H9 (cell line): ENCODE measurements around the gene CAMK2G. TPM values are rescaled to one million over a fixed set of nuclear protein-coding genes. Genes with fewer than 3 reads are reported as not detected.

Source experiments
- DNase-seq: peaks from one replicate; pipeline ENCODE4 v3.0.0-alpha.2; 2017
- H2AFZ ChIP-seq: one replicate; pipeline ENCODE4 v1.6.1; 2013; ENCODE audit warnings: mild to moderate bottlenecking, low read length, control low read depth, moderate library complexity
- H2AK5ac ChIP-seq: 2 replicates; pipeline ENCODE4 v1.6.1; 2013; ENCODE audit warnings: low read length, control low read depth, mixed read lengths; ENCODE audit not compliant: insufficient read length
- H2BK120ac ChIP-seq: one replicate; pipeline ENCODE4 v1.6.1; 2013; ENCODE audit warnings: low read depth, mild to moderate bottlenecking, low read length, control low read depth, inconsistent platforms; ENCODE audit not compliant: poor library complexity, severe bottlenecking
- H2BK12ac ChIP-seq: 2 replicates; pipeline ENCODE4 v1.6.1; 2013; ENCODE audit warnings: low read length, control low read depth, mixed read lengths, low read depth; ENCODE audit not compliant: insufficient read length
- H2BK15ac ChIP-seq: 2 replicates; pipeline ENCODE4 v1.6.1; 2013; ENCODE audit warnings: low read depth, low read length, control low read depth
- H2BK20ac ChIP-seq: one replicate; pipeline ENCODE4 v1.6.1; 2013; ENCODE audit warnings: low read depth, mild to moderate bottlenecking, low read length, control low read depth, inconsistent platforms; ENCODE audit not compliant: poor library complexity, severe bottlenecking
- H2BK5ac ChIP-seq: 2 replicates; pipeline ENCODE4 v1.6.1; 2013; ENCODE audit warnings: low read length, control low read depth, mixed read lengths; ENCODE audit not compliant: insufficient read length
- H3K14ac ChIP-seq: 2 replicates; pipeline ENCODE4 v1.6.1; 2013; ENCODE audit warnings: low read length, control low read depth; ENCODE audit not compliant: insufficient read depth
- H3K18ac ChIP-seq: 2 replicates; pipeline ENCODE4 v1.6.1; 2013; ENCODE audit warnings: low read depth, mild to moderate bottlenecking, mixed read lengths, low read length, control low read depth; ENCODE audit not compliant: insufficient read length
- H3K23ac ChIP-seq: 2 replicates; pipeline ENCODE4 v1.6.1; 2013; ENCODE audit warnings: low read length, control low read depth, mixed read lengths, low read depth; ENCODE audit not compliant: insufficient read length
- H3K23me2 ChIP-seq: 2 replicates; pipeline ENCODE4 v1.6.1; 2013; ENCODE audit warnings: low read depth, mild to moderate bottlenecking, mixed read lengths, low read length, control low read depth; ENCODE audit not compliant: insufficient read length, poor library complexity, severe bottlenecking
- H3K27ac ChIP-seq: 2 replicates; pipeline ENCODE4 v1.5.1; 2013; ENCODE audit warnings: low read length, control low read depth, mixed read lengths, low read depth; ENCODE audit not compliant: insufficient read length
- H3K27me3 ChIP-seq: 2 replicates; pipeline ENCODE4 v1.6.1; 2013; ENCODE audit warnings: low read length, control low read depth, inconsistent platforms; ENCODE audit not compliant: insufficient read depth
- H3K4ac ChIP-seq: 2 replicates; pipeline ENCODE4 v1.6.1; 2013; ENCODE audit warnings: low read depth, mild to moderate bottlenecking, control low read depth, inconsistent platforms, low read length, moderate library complexity
- H3K4me1 ChIP-seq: 2 replicates; pipeline ENCODE4 v1.6.1; 2013; ENCODE audit warnings: low read length, control low read depth, inconsistent platforms; ENCODE audit not compliant: insufficient read depth
- H3K4me2 ChIP-seq: 2 replicates; pipeline ENCODE4 v1.6.1; 2013; ENCODE audit warnings: low read length, control low read depth, mixed read lengths; ENCODE audit not compliant: insufficient read length, insufficient read depth
- H3K56ac ChIP-seq: 2 replicates; pipeline ENCODE4 v1.6.1; 2013; ENCODE audit warnings: low read depth, mild to moderate bottlenecking, mixed read lengths, low read length, control low read depth; ENCODE audit not compliant: insufficient read length
- H3K79me1 ChIP-seq: 2 replicates; pipeline ENCODE4 v1.6.1; 2013; ENCODE audit warnings: low read depth, mild to moderate bottlenecking, moderate library complexity, low read length, control low read depth, inconsistent platforms; ENCODE audit not compliant: insufficient read depth, poor library complexity, severe bottlenecking
- H3K79me2 ChIP-seq: 2 replicates; pipeline ENCODE4 v1.6.1; 2013; ENCODE audit warnings: low read length, control low read depth, inconsistent platforms; ENCODE audit not compliant: insufficient read depth
- H3K9ac ChIP-seq: 2 replicates; pipeline ENCODE4 v1.6.1; 2013; ENCODE audit warnings: low read length, control low read depth, mixed read lengths; ENCODE audit not compliant: insufficient read length; ENCODE audit errors: extremely low read depth
- H3K9me3 ChIP-seq: one replicate; pipeline ENCODE4 v1.6.1; 2013; ENCODE audit warnings: low read depth, low read length, inconsistent platforms; ENCODE audit not compliant: control insufficient read depth
- H3T11ph ChIP-seq: one replicate; pipeline ENCODE4 v1.6.1; 2013; ENCODE audit warnings: mild to moderate bottlenecking, low read length, control low read depth, inconsistent platforms
- H4K20me1 ChIP-seq: one replicate; pipeline ENCODE4 v1.6.1; 2013; ENCODE audit not compliant: control insufficient read depth, insufficient read length, insufficient read depth
- H4K5ac ChIP-seq: 2 replicates; pipeline ENCODE4 v1.6.1; 2013; ENCODE audit warnings: low read depth, mild to moderate bottlenecking, mixed read lengths, low read length, control low read depth; ENCODE audit not compliant: insufficient read length
- H4K8ac ChIP-seq: replicated peaks from 2 replicates; pipeline ENCODE4 v1.6.1; 2013; ENCODE audit warnings: low read length, control low read depth, mixed read lengths, low read depth; ENCODE audit not compliant: insufficient read length
- H4K91ac ChIP-seq: 2 replicates; pipeline ENCODE4 v1.6.1; 2013; ENCODE audit warnings: low read depth, mild to moderate bottlenecking, moderate library complexity, mixed read lengths, low read length, control low read depth; ENCODE audit not compliant: insufficient read length
- H3K27ac Mint-ChIP-seq, 3 experiments: 2 replicates in 2 of 3; 3 replicates in 1 of 3; pipeline ENCODE4 v1.8.0; 2020 to 2021; ENCODE audit warnings: mixed read lengths in 3 of 3, mild to moderate bottlenecking in 1 of 3, moderate library complexity in 1 of 3
- H3K27me3 Mint-ChIP-seq: 2 replicates; pipeline ENCODE4 v1.8.0; 2021; ENCODE audit warnings: low read depth, mild to moderate bottlenecking, moderate library complexity, mixed read lengths
- H3K36me3 Mint-ChIP-seq, 3 experiments: 2 replicates in 2 of 3; 3 replicates in 1 of 3; pipeline ENCODE4 v1.8.0; 2020 to 2021; ENCODE audit warnings: low read depth in 3 of 3, mixed read lengths in 3 of 3; ENCODE audit not compliant: insufficient read depth in 1 of 3
- H3K4me1 Mint-ChIP-seq, 2 experiments: 2 replicates each; pipeline ENCODE4 v1.8.0; 2020; ENCODE audit warnings: mixed read lengths in 2 of 2
- H3K4me3 Mint-ChIP-seq, 2 experiments: 2 replicates in 1 of 2; 3 replicates in 1 of 2; pipeline ENCODE4 v1.8.0; 2020 to 2021; ENCODE audit warnings: mild to moderate bottlenecking in 2 of 2, mixed read lengths in 2 of 2, moderate library complexity in 1 of 2
- H3K9me3 Mint-ChIP-seq, 2 experiments: 2 replicates in 1 of 2; 3 replicates in 1 of 2; pipeline ENCODE4 v1.8.0; 2020; ENCODE audit warnings: mild to moderate bottlenecking in 2 of 2, mixed read lengths in 2 of 2, moderate library complexity in 1 of 2
- WGBS: extraction: QIAGEN DNeasy Blood & Tissue Kit; methylation state at CpG from one replicate; pipeline ENCODE4 v1.1.7; 2013; ENCODE audit warnings: missing lambda C conversion rate, low lambda C conversion rate, mixed read lengths; ENCODE audit not compliant: insufficient read length; ENCODE audit errors: extremely low coverage; 5-methylcytosine and 5-hydroxymethylcytosine counted together
- total RNA-seq: library from RNA; stranded (reverse); gene quantifications from 2 replicates; pipeline ENCODE4 v1.2.1, GENCODE V29; 2021
- TF ChIP-seq, protein P1 (sequence below): fragments of 200-600 bp; sonication (generic); conservative IDR thresholded peaks from 3 replicates; pipeline ENCODE4 v1.8.0; 2021; ENCODE audit warnings: antibody characterized with exemption, mild to moderate bottlenecking

CAMK2G gene
- total RNA-seq, 1 experiment from 2014 or later, result 31.8 TPM

DNA sequence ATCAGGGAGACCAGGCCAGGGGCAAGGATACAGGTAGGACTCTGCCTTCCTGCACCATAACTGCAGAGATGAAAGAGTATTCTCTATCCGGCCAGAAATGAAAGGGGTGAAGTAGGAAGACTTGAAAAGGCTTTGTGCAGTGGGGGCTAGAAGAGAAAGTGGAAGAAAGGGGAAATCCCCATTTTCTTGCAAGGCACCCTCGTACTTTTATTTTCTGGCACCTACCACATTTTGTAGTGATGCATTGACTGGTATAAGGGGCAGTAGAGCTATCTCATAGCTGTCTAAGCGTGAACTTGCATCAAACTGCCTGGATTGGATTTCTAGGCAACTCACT, 752 bp upstream of the CAMK2G start:
- Histone ChIP-seq H3K27ac (no peak overlapping the region), H3K23ac (no peak overlapping the region), H2BK5ac (no peak overlapping the region), H3K4me2 (peak overlapping the region; percentile 52), H3K4me1 (peaks cover 2% of the 10 kb centered on the region; the same call in 1 of the 2 replicates), H4K20me1 (peaks cover 2% of the 10 kb centered on the region), H3K79me2 (no peaks in the 10 kb centered on the region; the same call in 1 of the 2 replicates), H3K79me1 (no peaks in the 10 kb centered on the region), H4K91ac (no peak overlapping the region), H2BK12ac (no peak overlapping the region), H3K18ac (no peak overlapping the region), H3K9ac (no peak overlapping the region), H4K8ac (no peak overlapping the region), H3K56ac (no peak overlapping the region), H3K9me3 (no peaks in the 10 kb centered on the region), H2BK15ac (no peak overlapping the region; the same call in 1 of the 2 replicates), H2BK20ac (no peak overlapping the region), H2AFZ (no peak overlapping the region), H3K4ac (no peak overlapping the region), H3K23me2 (peaks cover 3% of the 10 kb centered on the region), H4K5ac (no peak overlapping the region), H2BK120ac (no peak overlapping the region), H3K27me3 (no peaks in the 10 kb centered on the region), H3K14ac (no peak overlapping the region), H2AK5ac (no peak overlapping the region), H3T11ph (no peak overlapping the region)
- no peak overlapping the region for H3K27ac Mint-ChIP-seq
- WGBS, result no CpG with 5 or more reads among the region's 3 CpGs
- H3K36me3 Mint-ChIP-seq, result peaks cover 15 to 30% (median 19%) of the 10 kb centered on the region in 3 experiments
- H3K9me3 Mint-ChIP-seq, result no peaks in the 10 kb centered on the region
- H3K4me1 Mint-ChIP-seq, result peaks cover 29 to 34% of the 10 kb centered on the region in 2 experiments
- H3K27me3 Mint-ChIP-seq, result peaks cover 11% of the 10 kb centered on the region
- H3K4me3 Mint-ChIP-seq, result peak overlapping the region; percentile 71 to 82
- DNase-seq, result no peak
- TF ChIP-seq, protein P1, sequence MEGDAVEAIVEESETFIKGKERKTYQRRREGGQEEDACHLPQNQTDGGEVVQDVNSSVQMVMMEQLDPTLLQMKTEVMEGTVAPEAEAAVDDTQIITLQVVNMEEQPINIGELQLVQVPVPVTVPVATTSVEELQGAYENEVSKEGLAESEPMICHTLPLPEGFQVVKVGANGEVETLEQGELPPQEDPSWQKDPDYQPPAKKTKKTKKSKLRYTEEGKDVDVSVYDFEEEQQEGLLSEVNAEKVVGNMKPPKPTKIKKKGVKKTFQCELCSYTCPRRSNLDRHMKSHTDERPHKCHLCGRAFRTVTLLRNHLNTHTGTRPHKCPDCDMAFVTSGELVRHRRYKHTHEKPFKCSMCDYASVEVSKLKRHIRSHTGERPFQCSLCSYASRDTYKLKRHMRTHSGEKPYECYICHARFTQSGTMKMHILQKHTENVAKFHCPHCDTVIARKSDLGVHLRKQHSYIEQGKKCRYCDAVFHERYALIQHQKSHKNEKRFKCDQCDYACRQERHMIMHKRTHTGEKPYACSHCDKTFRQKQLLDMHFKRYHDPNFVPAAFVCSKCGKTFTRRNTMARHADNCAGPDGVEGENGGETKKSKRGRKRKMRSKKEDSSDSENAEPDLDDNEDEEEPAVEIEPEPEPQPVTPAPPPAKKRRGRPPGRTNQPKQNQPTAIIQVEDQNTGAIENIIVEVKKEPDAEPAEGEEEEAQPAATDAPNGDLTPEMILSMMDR, result no peak
